Measurements from ENCODE around the gene SH3GL1.

The SH3GL1 gene

GRCh38 chr19:4431808-4432674, 31.7 kb upstream of the SH3GL1 start:
- DNase-seq: no peak

GRCh38 chr19:4431296-4431695, 30.9 kb upstream of the SH3GL1 start:
- DNase-seq: no peak

GRCh38 chr19:4430760-4431159, 30.4 kb upstream of the SH3GL1 start:
- no peak for DNase-seq

- DNase-seq: no peak
These were observed 29.4 kb upstream of the SH3GL1 start for GRCh38 chr19:4429771-4430171.

GRCh38 chr19:4429256-4429655, 28.9 kb upstream of the SH3GL1 start:
- DNase-seq: no peak

- DNase-seq: no peak
These were observed 28.1 kb upstream of the SH3GL1 start for GRCh38 chr19:4428326-4428975.

GRCh38 chr19:4425537-4425936, 25.2 kb upstream of the SH3GL1 start:
- no peak for DNase-seq

GRCh38 chr19:4423416-4424126, 23.2 kb upstream of the SH3GL1 start:
- no peak for DNase-seq

GRCh38 chr19:4416268-4416667, 15.9 kb upstream of the SH3GL1 start:
- no peak for DNase-seq

- DNase-seq: no peak
These were observed 15.0 kb upstream of the SH3GL1 start for GRCh38 chr19:4415352-4415751.

GRCh38 chr19:4414800-4415321, 14.5 kb upstream of the SH3GL1 start:
- no peak for DNase-seq

GRCh38 chr19:4414144-4414799, 13.9 kb upstream of the SH3GL1 start:
- no peak for DNase-seq

- DNase-seq: no peak
These were observed 13.2 kb upstream of the SH3GL1 start for GRCh38 chr19:4413588-4413987.

- no peak for DNase-seq
These were observed 9.0 kb upstream of the SH3GL1 start for GRCh38 chr19:4409123-4409933.

- no peak for DNase-seq
These were observed 6.3 kb upstream of the SH3GL1 start for GRCh38 chr19:4406626-4407025.

- no peak for DNase-seq
These were observed 5.6 kb upstream of the SH3GL1 start for GRCh38 chr19:4405977-4406376.

GRCh38 chr19:4403005-4403761, 2.8 kb upstream of the SH3GL1 start:
- DNase-seq: no peak

GRCh38 chr19:4402171-4403004, 2.0 kb upstream of the SH3GL1 start, which contains the start of gene CHAF1A:
Gene CHAF1A (plus strand): TSS chr19:4402640. CDS start chr19:4402763, 123 bp downstream.
- peak; percentile 96 to 100 (median 98) for DNase-seq

- DNase-seq: no peak
These were observed 1.4 kb upstream of the SH3GL1 start for GRCh38 chr19:4401769-4402170.

- DNase-seq: peak in 4 of 6 experiments; percentile 25 to 65 (median 44)
These were observed 574 bp downstream of the SH3GL1 start for GRCh38 chr19:4399812-4400134.

All from stimulated activated naive CD4-positive, alpha-beta T cell (primary cell).